Left lung (tissue), 10 donors: Measurements from ENCODE around the gene PIGS. TPM values are rescaled to one million over a fixed set of nuclear protein-coding genes. Genes with fewer than 3 reads are reported as not detected.

ENCODE experiments used
- ATAC-seq: fragments of 200-7000 bp; cut with Tn5 transposase; one replicate; pipeline ENCODE4 v1.9.1; 2020; ENCODE audit warnings: moderate library complexity
- DNase-seq, 4 donors: peaks; one replicate each; pipeline ENCODE4 v3.0.0-alpha.2; 2013 to 2020
- H3K27ac ChIP-seq, 2 donors: fragments of 200-600 bp; sonication (generic) in 1 of 2; one replicate each; pipeline versions ENCODE4 v1.5.0 to v1.8.0; 2020 to 2021
- H3K27me3 ChIP-seq, 2 donors: fragments of 200-600 bp; sonication (generic) in 1 of 2; one replicate each; pipeline versions ENCODE4 v1.5.0 to v1.8.0; 2020 to 2021
- H3K36me3 ChIP-seq, 2 donors: fragments of 200-600 bp; sonication (generic) in 1 of 2; one replicate each; pipeline versions ENCODE4 v1.5.0 to v1.8.0; 2020 to 2021
- H3K4me1 ChIP-seq, 2 donors: fragments of 200-600 bp; one replicate each; pipeline ENCODE4 v1.8.0; 2021
- H3K4me3 ChIP-seq, 2 donors: fragments of 200-600 bp; sonication (generic) in 1 of 2; one replicate each; pipeline versions ENCODE4 v1.5.0 to v1.8.0; 2020 to 2021; ENCODE audit warnings: mild to moderate bottlenecking in 1 of 2
- H3K9me3 ChIP-seq, 2 donors: fragments of 200-600 bp; sonication (generic) in 1 of 2; one replicate each; pipeline versions ENCODE4 v1.5.0 to v1.8.0; 2020 to 2021
- CTCF ChIP-seq, 2 donors: fragments of 200-600 bp; sonication (generic) in 1 of 2; IDR thresholded peaks; one replicate each; pipeline versions ENCODE4 v1.5.0 to v1.8.0; 2021; ENCODE audit warnings: antibody characterized with exemption in 2 of 2
- intact Hi-C, 2 donors: fragments of 100-400 bp; cut with DNase I; formaldehyde crosslinking; loops; one replicate each; pipeline versions ENCODE4 v1.11.2 to v1.14.2; 2022
- polyA plus RNA-seq, 6 donors: library from polyadenylated mRNA; unstranded; fragments of 120-200 nt; gene quantifications; one replicate each; pipeline ENCODE4 v1.2.1, GENCODE V29; 2013; ENCODE audit not compliant: insufficient read length in 6 of 6
- total RNA-seq, 2 donors: library from RNA; stranded (reverse); fragmentation: NEBNext Ultra II Directional; extraction: Animal tissue kit (Norgen Biotek cat#: 25700); gene quantifications; one replicate each; pipeline ENCODE4 v1.2.1, GENCODE V29; 2021
- donor health status: DM: no; HTN: yes; CAD: no.
- donor health status: DM: no; HTN: no; CAD: no.

PIGS gene
- total and polyA plus RNA-seq, 8 donors: 57.9 to 66.6 (median 63.1) TPM

GRCh38 chr17:28537219-28537610 lies 34.1 kb downstream of the PIGS start:
- DNase-seq: no peak
- Histone ChIP-seq H3K27me3 (no peaks in the 10 kb centered on the region), H3K4me3 (no peak overlapping the region), H3K9me3 (no peaks in the 10 kb centered on the region), H3K4me1 (no peaks in the 10 kb centered on the region), H3K27ac (no peak overlapping the region), H3K36me3 (no peaks in the 10 kb centered on the region)
- intact Hi-C loops: loop anchor here in 1 of 2 donors (5.0 kb wide), 1 partner anchor 40 kb away; no protein-coding TSS in a partner anchor
- no peak for ATAC-seq
- TF ChIP-seq CTCF (IDR thresholded peaks at IDR 0.05): no peak

GRCh38 chr17:28536532-28537218 lies 34.6 kb downstream of the PIGS start:
- H3K4me1 ChIP-seq: no peaks in the 10 kb centered on the region
- no peaks in the 10 kb centered on the region for H3K9me3 ChIP-seq
- no peak for DNase-seq
- no peak for TF ChIP-seq CTCF (IDR thresholded peaks at IDR 0.05)
- no peak for ATAC-seq
- no peaks in the 10 kb centered on the region for H3K36me3 ChIP-seq
- intact Hi-C loops: loop anchor here in 1 of 2 donors (5.0 kb wide), 1 partner anchor 39 kb away; no protein-coding TSS in a partner anchor
- no peak overlapping the region for H3K4me3 ChIP-seq
- no peaks in the 10 kb centered on the region for H3K27me3 ChIP-seq
- H3K27ac ChIP-seq: no peak overlapping the region

- Histone ChIP-seq H3K4me3 (no peak overlapping the region), H3K27me3 (no peaks in the 10 kb centered on the region), H3K4me1 (no peaks in the 10 kb centered on the region), H3K9me3 (no peaks in the 10 kb centered on the region), H3K27ac (no peak overlapping the region), H3K36me3 (no peaks in the 10 kb centered on the region)
- no peak for DNase-seq
- intact Hi-C loops: loop anchor here in 1 of 2 donors (5.0 kb wide), 1 partner anchor 38 kb away; no protein-coding TSS in a partner anchor
- TF ChIP-seq CTCF (IDR thresholded peaks at IDR 0.05): no peak
- no peak for ATAC-seq
These were observed 36.5 kb downstream of the PIGS start for GRCh38 chr17:28534740-28535375.

- Histone ChIP-seq H3K27ac (no peak overlapping the region), H3K27me3 (no peaks in the 10 kb centered on the region), H3K9me3 (no peaks in the 10 kb centered on the region), H3K4me1 (no peaks in the 10 kb centered on the region), H3K4me3 (no peak overlapping the region), H3K36me3 (no peaks in the 10 kb centered on the region)
- no peak for DNase-seq
- no peak for TF ChIP-seq CTCF (IDR thresholded peaks at IDR 0.05)
- intact Hi-C loops: no loop called here
- no peak for ATAC-seq
These were observed 38.1 kb downstream of the PIGS start for GRCh38 chr17:28533091-28533807.
